GM12865 (cell line): ENCODE measurements around the gene OR5C1.
A peak's percentile ranks its signal among the peaks of the same experiment; 100 is the strongest.

Experiments
- DNase-seq: peaks from one replicate; pipeline ENCODE4 v3.0.0; 2010; ENCODE audit warnings: low read depth
- H3K4me3 ChIP-seq: 2 replicates; pipeline ENCODE4 v1.5.1; 2011; ENCODE audit warnings: mild to moderate bottlenecking, low read depth, low read length, control low read depth
- TF ChIP-seq, protein P1 (sequence below): IDR thresholded peaks from 2 replicates; pipeline ENCODE4 v1.5.1; 2011; ENCODE audit warnings: low read length, control low read depth, low read depth, inconsistent platforms; ENCODE audit not compliant: insufficient read depth; ENCODE audit errors: missing control alignments

Gene OR5C1

GRCh38 chr9:122810306-122810946, 21.7 kb downstream of the OR5C1 start:
- no peak overlapping the region for H3K4me3 ChIP-seq
- TF ChIP-seq, protein P1, sequence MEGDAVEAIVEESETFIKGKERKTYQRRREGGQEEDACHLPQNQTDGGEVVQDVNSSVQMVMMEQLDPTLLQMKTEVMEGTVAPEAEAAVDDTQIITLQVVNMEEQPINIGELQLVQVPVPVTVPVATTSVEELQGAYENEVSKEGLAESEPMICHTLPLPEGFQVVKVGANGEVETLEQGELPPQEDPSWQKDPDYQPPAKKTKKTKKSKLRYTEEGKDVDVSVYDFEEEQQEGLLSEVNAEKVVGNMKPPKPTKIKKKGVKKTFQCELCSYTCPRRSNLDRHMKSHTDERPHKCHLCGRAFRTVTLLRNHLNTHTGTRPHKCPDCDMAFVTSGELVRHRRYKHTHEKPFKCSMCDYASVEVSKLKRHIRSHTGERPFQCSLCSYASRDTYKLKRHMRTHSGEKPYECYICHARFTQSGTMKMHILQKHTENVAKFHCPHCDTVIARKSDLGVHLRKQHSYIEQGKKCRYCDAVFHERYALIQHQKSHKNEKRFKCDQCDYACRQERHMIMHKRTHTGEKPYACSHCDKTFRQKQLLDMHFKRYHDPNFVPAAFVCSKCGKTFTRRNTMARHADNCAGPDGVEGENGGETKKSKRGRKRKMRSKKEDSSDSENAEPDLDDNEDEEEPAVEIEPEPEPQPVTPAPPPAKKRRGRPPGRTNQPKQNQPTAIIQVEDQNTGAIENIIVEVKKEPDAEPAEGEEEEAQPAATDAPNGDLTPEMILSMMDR = peak; percentile 56
- peak; percentile 79 for DNase-seq

GRCh38 chr9:122812736-122813135, 24.0 kb downstream of the OR5C1 start:
- no peak overlapping the region for H3K4me3 ChIP-seq
- no peak for DNase-seq
- TF ChIP-seq, protein P1 = no peak

DNA sequence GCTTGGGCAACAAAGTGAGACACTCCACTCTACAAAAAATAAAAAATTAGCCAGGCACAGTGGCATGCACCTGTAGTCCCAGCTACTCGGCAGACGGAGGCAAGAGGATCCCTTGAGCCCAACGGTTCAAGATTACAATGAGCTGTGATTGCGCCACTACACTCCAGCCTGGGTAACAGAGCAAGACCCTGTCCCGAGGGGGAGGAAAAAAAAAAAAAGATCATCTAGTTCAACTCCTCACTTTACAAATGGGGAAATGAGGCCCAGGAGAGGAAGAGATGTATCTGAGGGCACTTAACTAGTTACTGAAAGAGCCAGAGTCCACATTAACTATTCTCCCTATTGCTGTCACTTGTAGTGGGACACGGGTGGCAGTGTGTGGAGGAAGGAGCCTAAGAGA, 25.8 kb downstream of the OR5C1 start:
- DNase-seq = no peak
- no peak overlapping the region for H3K4me3 ChIP-seq
- TF ChIP-seq, protein P1 = no peak

- no peak overlapping the region for H3K4me3 ChIP-seq
- DNase-seq = no peak
Observed at GRCh38 chr9:122815544-122815943, 26.8 kb downstream of the OR5C1 start.

DNA sequence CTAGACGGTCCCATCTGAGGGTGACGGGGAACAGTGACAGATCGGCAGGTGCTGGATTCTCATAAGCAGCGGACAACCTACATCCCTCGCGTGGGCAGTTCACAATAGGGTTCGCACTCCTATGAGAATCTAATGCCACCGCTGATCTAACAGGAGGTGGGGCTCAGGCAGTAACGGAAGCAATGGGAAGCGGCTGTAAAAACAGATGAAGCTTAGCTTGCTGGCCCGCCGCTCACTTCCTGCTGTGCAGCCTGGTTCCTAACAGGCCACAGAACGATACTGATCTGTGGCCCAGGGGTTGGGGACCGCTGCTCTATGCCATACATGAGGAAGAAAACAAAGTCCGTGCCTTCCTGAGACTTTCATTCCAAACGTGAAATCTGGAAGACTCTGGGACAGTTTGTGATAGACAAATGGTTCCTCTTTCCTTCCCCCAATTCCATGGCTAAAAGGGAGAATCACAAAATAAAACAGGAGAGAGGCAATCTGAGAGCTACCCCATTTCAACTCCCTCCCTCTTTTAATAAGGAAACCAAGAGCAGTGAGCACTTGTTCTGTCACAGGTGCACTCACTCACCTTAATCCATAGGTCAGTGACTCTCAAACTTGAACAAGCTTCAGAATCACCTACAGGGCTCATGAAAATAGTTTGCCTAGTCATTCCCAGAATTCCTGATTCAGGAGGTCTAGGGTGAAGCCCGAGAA, 27.6 kb downstream of the OR5C1 start:
- DNase-seq = no peak
- H3K4me3 ChIP-seq = no peak overlapping the region
- TF ChIP-seq, protein P1 = no peak

More at GRCh38 chr9:122815544-122815943, 26.8 kb downstream of the OR5C1 start:
- TF ChIP-seq, protein P1 = no peak

DNA sequence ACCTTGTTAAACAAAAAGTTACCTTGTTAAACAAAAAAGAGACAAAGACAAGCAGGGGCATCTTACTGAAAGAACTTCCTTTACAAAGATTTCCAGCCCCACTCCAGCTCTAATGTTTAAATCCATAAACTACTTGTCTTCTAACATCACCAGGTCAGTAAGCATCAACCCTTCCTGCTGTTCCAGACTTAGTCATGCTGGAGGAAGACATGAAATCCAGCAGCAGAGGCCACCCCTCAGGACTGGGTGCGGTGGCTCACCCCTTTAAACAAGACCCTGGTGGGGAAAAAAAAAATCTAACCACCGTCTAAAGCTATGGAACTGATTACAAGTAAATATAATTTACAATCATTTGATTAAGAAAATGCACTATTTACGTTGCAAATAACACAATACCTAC, 30.6 kb downstream of the OR5C1 start:
- DNase-seq = no peak

More for the DNA sequence above, 30.6 kb downstream of the OR5C1 start:
- no peak overlapping the region for H3K4me3 ChIP-seq
- TF ChIP-seq, protein P1 = no peak
